BE2C (cell line): ENCODE measurements around the gene METTL3.
A peak's percentile ranks its signal among the peaks of the same experiment; 100 is the strongest.

Experiments used
- DNase-seq: peaks from one replicate; pipeline ENCODE4 v3.0.0-alpha.2; 2020
- H3K27me3 ChIP-seq: fragments of 250-450 bp; sonication (Bioruptor Pico); 2 replicates; pipeline ENCODE4 v1.5.1; 2020; ENCODE audit warnings: mild to moderate bottlenecking
- H3K36me3 ChIP-seq: fragments of 250-450 bp; sonication (Bioruptor Pico); 2 replicates; pipeline ENCODE4 v1.5.1; 2020; ENCODE audit warnings: mild to moderate bottlenecking
- H3K4me1 ChIP-seq: fragments of 250-450 bp; sonication (Bioruptor Pico); 2 replicates; pipeline ENCODE4 v1.5.1; 2020
- H3K4me3 ChIP-seq: 2 replicates; pipeline ENCODE4 v1.5.1; 2011; ENCODE audit warnings: low read depth, low read length
- H3K9me3 ChIP-seq: fragments of 250-450 bp; sonication (Bioruptor Pico); 2 replicates; pipeline ENCODE4 v1.5.1; 2020
- CTCF ChIP-seq: IDR thresholded peaks from 2 replicates; pipeline ENCODE4 v1.5.1; 2012; ENCODE audit warnings: mild to moderate bottlenecking, low read depth, low read length

Gene METTL3

GRCh38 chr14:21523203-21523602, 12.1 kb upstream of the METTL3 start:
- H3K27me3 ChIP-seq = no peaks in the 10 kb centered on the region
- no peak overlapping the region for H3K4me3 ChIP-seq
- no peaks in the 10 kb centered on the region for H3K36me3 ChIP-seq
- DNase-seq = no peak
- no peaks in the 10 kb centered on the region for H3K9me3 ChIP-seq
- no peaks in the 10 kb centered on the region for H3K4me1 ChIP-seq
- no peak for TF ChIP-seq CTCF

- TF ChIP-seq CTCF = no peak
- H3K36me3 ChIP-seq = no peaks in the 10 kb centered on the region
- no peaks in the 10 kb centered on the region for H3K27me3 ChIP-seq
- H3K4me3 ChIP-seq = no peak overlapping the region
- no peaks in the 10 kb centered on the region for H3K4me1 ChIP-seq
- DNase-seq = no peak
- H3K9me3 ChIP-seq = no peaks in the 10 kb centered on the region
These were observed 10.4 kb upstream of the METTL3 start for GRCh38 chr14:21521501-21521900.

GRCh38 chr14:21520767-21521166, 9.6 kb upstream of the METTL3 start:
- Histone ChIP-seq H3K4me3 (no peak overlapping the region), H3K9me3 (no peaks in the 10 kb centered on the region), H3K4me1 (no peaks in the 10 kb centered on the region), H3K36me3 (no peaks in the 10 kb centered on the region), H3K27me3 (no peaks in the 10 kb centered on the region; the same call in 1 of the 2 replicates)
- no peak for TF ChIP-seq CTCF
- no peak for DNase-seq

GRCh38 chr14:21518725-21519124, 7.6 kb upstream of the METTL3 start:
- no peaks in the 10 kb centered on the region for H3K9me3 ChIP-seq
- no peak for TF ChIP-seq CTCF
- H3K4me1 ChIP-seq = no peaks in the 10 kb centered on the region
- DNase-seq = no peak
- H3K36me3 ChIP-seq = no peaks in the 10 kb centered on the region
- H3K4me3 ChIP-seq = no peak overlapping the region
- no peaks in the 10 kb centered on the region; the same call in 1 of the 2 replicates for H3K27me3 ChIP-seq

GRCh38 chr14:21514341-21514740, 3.2 kb upstream of the METTL3 start:
- no peaks in the 10 kb centered on the region for H3K9me3 ChIP-seq
- no peak for TF ChIP-seq CTCF
- no peak overlapping the region for H3K4me3 ChIP-seq
- no peaks in the 10 kb centered on the region for H3K36me3 ChIP-seq
- H3K27me3 ChIP-seq = no peaks in the 10 kb centered on the region; the same call in 1 of the 2 replicates
- DNase-seq = no peak
- no peaks in the 10 kb centered on the region for H3K4me1 ChIP-seq

- Histone ChIP-seq H3K4me3 (peak overlapping the region; percentile 98), H3K27me3 (no peaks in the 10 kb centered on the region), H3K36me3 (peaks cover 26% of the 10 kb centered on the region), H3K4me1 (no peaks in the 10 kb centered on the region), H3K9me3 (no peaks in the 10 kb centered on the region)
- no peak for DNase-seq
- TF ChIP-seq CTCF = no peak
These were observed 1.6 kb downstream of the METTL3 start for GRCh38 chr14:21509432-21510143.
